GM19099 (cell line): ENCODE data around the gene USH2A.

Experiments used
- POLR2A ChIP-seq: IDR thresholded peaks from 3 replicates; pipeline ENCODE4 v1.6.1; 2011; ENCODE audit warnings: low read depth; ENCODE audit not compliant: insufficient read length; ENCODE audit errors: extremely low read depth

USH2A gene

GRCh38 chr1:216024546-216024945 lies 398.7 kb downstream of the USH2A start:
- TF ChIP-seq POLR2A: no peak

- TF ChIP-seq POLR2A: no peak
Observed at GRCh38 chr1:216020743-216021345, 402.4 kb downstream of the USH2A start.

GRCh38 chr1:216015116-216015515 lies 408.1 kb downstream of the USH2A start:
- no peak for TF ChIP-seq POLR2A

- TF ChIP-seq POLR2A: no peak
Observed at GRCh38 chr1:216014086-216014485, 409.2 kb downstream of the USH2A start.

DNA sequence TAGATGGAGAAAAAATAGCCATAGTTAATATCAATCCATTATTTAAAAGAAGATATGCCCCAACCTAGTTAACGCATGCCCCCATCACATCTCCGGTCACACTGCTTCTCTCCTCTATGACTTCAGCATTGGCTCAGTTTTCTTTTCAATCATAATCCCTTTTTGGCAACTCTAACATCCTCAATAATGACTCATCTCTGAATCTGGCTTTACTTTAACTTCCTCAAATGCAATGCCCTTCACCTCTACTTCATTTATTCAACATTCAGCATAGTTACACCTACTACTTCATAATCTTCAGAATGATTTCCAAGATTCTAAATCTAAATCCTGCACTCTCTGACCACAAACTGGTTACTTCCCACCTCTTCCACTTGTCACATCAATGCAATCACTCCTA lies 417.3 kb downstream of the USH2A start:
- no peak for TF ChIP-seq POLR2A

- no peak for TF ChIP-seq POLR2A
Observed at GRCh38 chr1:215992620-215993019, 430.6 kb downstream of the USH2A start.

GRCh38 chr1:215987092-215987875 lies 436.0 kb downstream of the USH2A start:
- no peak for TF ChIP-seq POLR2A

DNA sequence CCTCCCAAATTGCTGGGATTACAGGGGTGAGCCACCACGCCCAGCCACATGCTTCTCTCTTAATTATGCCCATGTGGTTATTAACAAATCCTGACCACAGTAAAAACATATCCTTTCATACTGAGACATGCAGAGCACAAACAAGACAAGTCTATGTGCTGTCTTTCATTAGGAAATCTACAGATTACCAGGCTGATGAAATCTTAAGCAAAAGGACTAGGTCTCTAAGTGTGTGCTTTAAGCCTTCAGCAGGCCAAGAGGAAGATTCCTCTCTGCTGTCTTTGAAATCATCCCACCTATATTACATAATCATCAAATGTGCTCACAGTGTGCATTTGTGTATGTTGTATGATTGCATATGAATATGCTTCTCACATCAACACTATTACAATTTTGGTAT lies 436.8 kb downstream of the USH2A start:
- TF ChIP-seq POLR2A: no peak

DNA sequence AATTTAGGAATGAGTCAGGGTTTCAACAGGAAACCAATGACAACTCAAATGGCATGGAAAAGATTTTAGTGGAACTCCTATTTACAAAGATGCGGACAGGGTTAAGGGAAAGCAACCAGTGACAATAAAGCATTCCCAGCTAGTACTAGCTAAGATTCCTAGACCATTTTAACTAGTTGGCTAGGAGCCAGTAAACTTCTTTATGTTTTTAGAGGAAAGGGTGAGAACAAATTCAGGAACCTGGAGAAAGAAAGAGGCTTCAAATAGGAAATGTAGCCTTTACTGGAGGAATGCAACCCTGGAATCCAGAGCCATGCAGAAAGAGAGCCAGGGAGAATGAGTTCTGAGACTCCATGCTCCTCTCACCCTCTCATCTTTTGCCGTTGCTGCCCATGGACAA lies 439.6 kb downstream of the USH2A start:
- TF ChIP-seq POLR2A: no peak

GRCh38 chr1:215971793-215972441 lies 451.3 kb downstream of the USH2A start:
- TF ChIP-seq POLR2A: no peak

DNA sequence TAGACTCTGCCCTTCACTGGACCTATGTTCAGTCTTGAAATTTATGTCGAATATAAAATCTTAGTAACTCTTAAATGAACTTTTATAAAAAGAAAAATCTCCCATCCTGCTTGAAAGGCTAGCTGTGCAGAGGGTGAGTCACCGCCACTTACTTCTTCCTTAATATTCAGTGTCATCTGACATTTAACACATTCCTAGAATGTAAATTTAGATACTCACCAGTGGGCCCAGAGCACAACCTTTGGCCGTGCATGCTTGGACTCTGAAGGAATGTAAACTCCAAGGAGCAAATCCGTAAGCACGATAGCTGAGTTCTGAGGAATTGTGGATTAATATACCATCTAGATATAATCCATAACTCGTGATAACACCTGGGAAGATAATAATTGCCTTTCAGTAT lies 452.8 kb downstream of the USH2A start:
- TF ChIP-seq POLR2A: no peak

GRCh38 chr1:215963621-215964020 lies 459.6 kb downstream of the USH2A start:
- TF ChIP-seq POLR2A: no peak

GRCh38 chr1:215963040-215963439 lies 460.2 kb downstream of the USH2A start:
- no peak for TF ChIP-seq POLR2A

DNA sequence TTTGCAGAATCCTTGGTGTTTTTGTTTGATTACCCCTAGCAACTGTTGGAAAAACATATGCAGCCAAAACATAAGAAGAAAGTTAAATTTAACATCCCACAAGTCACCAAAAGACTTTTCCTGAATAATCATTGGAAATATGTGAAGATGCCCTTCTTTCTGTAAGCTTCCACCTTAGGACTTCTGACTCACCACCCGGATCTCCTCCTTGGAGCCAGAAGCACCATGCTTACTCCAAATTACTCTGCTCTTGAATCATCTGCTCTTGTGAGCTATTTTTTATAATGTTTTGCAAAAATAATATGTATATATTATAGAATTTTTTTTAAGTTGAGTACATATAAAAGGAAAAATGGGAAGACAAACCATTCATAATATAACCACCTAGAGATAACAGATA lies 464.4 kb downstream of the USH2A start:
- no peak for TF ChIP-seq POLR2A

DNA sequence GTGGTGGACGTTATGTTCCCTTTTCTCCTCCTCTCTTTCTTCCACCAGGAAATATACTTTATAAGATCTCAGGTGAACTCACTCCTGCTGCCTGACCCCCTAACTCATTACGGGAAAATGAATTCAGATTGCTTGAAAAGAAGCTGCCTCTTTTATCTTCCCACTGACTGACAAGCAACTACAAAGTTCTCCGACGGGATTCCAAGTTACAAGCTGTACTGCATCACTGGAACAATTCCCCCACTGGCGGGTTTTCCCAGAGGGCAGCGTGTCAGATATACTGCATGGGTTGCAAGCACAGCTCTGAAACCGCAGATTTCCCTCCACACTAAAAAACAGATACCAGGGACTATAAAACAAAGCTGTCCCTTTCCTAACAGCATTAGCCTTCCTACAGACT lies 465.6 kb downstream of the USH2A start:
- no peak for TF ChIP-seq POLR2A

DNA sequence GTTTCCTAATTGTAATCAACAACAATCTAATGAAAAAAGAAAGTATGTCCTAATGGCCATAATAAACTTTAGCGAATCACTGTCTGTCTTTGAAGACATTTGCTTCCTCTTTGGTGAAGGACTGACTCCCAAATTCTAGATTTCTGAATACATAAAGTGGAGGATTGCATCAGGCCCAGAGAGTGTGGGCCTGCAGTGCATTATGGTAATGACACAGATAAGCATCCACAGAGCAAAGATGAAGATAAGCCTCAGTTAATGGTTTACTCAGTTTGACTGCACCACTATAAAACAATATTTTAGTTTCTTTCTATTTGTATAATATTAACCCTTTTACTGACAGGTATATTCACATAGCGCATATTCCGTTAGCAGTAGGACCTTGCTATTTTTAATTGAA lies 490.7 kb downstream of the USH2A start:
- no peak for TF ChIP-seq POLR2A
